Parathyroid adenoma (tissue), 2 donors: ENCODE measurements around the gene UTS2R.

Source experiments
- H2AFZ ChIP-seq: fragments of 300-600 bp; sonication (generic); one replicate; pipeline ENCODE4 v1.7.0; 2017; ENCODE audit warnings: antibody characterized with exemption, mild to moderate bottlenecking
- H3K27ac ChIP-seq: fragments of 300-600 bp; sonication (generic); one replicate; pipeline ENCODE4 v1.7.0; 2017
- H3K27me3 ChIP-seq: fragments of 300-600 bp; sonication (generic); one replicate; pipeline ENCODE4 v1.7.0; 2017; ENCODE audit warnings: low read length; ENCODE audit not compliant: control insufficient read depth, insufficient read depth
- H3K36me3 ChIP-seq: fragments of 300-600 bp; sonication (generic); one replicate; pipeline ENCODE4 v1.7.0; 2017; ENCODE audit warnings: low read length; ENCODE audit not compliant: control insufficient read depth, insufficient read depth
- H3K4me1 ChIP-seq: fragments of 300-600 bp; sonication (generic); one replicate; pipeline ENCODE4 v1.7.0; 2017; ENCODE audit warnings: control low read depth
- H3K4me2 ChIP-seq: fragments of 300-600 bp; sonication (generic); one replicate; pipeline ENCODE4 v1.7.0; 2017; ENCODE audit warnings: low read length
- H3K4me3 ChIP-seq: fragments of 300-600 bp; sonication (generic); one replicate; pipeline ENCODE4 v1.7.0; 2017; ENCODE audit warnings: low read depth, low read length
- H3K79me2 ChIP-seq: fragments of 300-600 bp; sonication (generic); one replicate; pipeline ENCODE4 v1.7.0; 2017; ENCODE audit warnings: control low read depth
- H3K9ac ChIP-seq: fragments of 300-600 bp; sonication (generic); one replicate; pipeline ENCODE4 v1.7.0; 2017; ENCODE audit warnings: mild to moderate bottlenecking
- H3K9me3 ChIP-seq: fragments of 300-600 bp; sonication (generic); one replicate; pipeline ENCODE4 v1.7.0; 2017; ENCODE audit warnings: low read length; ENCODE audit not compliant: control insufficient read depth
- CTCF ChIP-seq: fragments of 300-600 bp; sonication (generic); IDR thresholded peaks from one replicate; pipeline ENCODE4 v1.7.0; 2017; ENCODE audit warnings: antibody characterized with exemption, mild to moderate bottlenecking
- donor health status: primary hyperparathyroidism.

The UTS2R gene

GRCh38 chr17:82386881-82387704, 15.5 kb downstream of the UTS2R start:
- no peak overlapping the region for H3K27ac ChIP-seq
- peaks cover 10% of the 10 kb centered on the region for H3K4me1 ChIP-seq
- no peaks in the 10 kb centered on the region for H3K79me2 ChIP-seq
- H3K4me2 ChIP-seq = no peak overlapping the region
- no peak overlapping the region for H3K9ac ChIP-seq
- no peaks in the 10 kb centered on the region for H3K9me3 ChIP-seq
- no peak overlapping the region for H2AFZ ChIP-seq
- no peak overlapping the region for H3K4me3 ChIP-seq
- TF ChIP-seq CTCF = no peak
- no peaks in the 10 kb centered on the region for H3K36me3 ChIP-seq
- H3K27me3 ChIP-seq = no peaks in the 10 kb centered on the region

GRCh38 chr17:82387705-82388106, 16.1 kb downstream of the UTS2R start:
- no peaks in the 10 kb centered on the region for H3K27me3 ChIP-seq
- no peak overlapping the region for H3K9ac ChIP-seq
- H2AFZ ChIP-seq = no peak overlapping the region
- no peak for TF ChIP-seq CTCF
- no peak overlapping the region for H3K4me3 ChIP-seq
- peaks cover 10% of the 10 kb centered on the region for H3K4me1 ChIP-seq
- no peaks in the 10 kb centered on the region for H3K9me3 ChIP-seq
- H3K4me2 ChIP-seq = no peak overlapping the region
- no peaks in the 10 kb centered on the region for H3K36me3 ChIP-seq
- no peaks in the 10 kb centered on the region for H3K79me2 ChIP-seq
- no peak overlapping the region for H3K27ac ChIP-seq

- no peaks in the 10 kb centered on the region for H3K36me3 ChIP-seq
- H3K4me3 ChIP-seq = no peak overlapping the region
- H2AFZ ChIP-seq = no peak overlapping the region
- H3K9me3 ChIP-seq = no peaks in the 10 kb centered on the region
- H3K4me1 ChIP-seq = peaks cover 10% of the 10 kb centered on the region
- no peak overlapping the region for H3K4me2 ChIP-seq
- no peaks in the 10 kb centered on the region for H3K27me3 ChIP-seq
- no peak overlapping the region for H3K9ac ChIP-seq
- TF ChIP-seq CTCF = no peak
- no peaks in the 10 kb centered on the region for H3K79me2 ChIP-seq
- no peak overlapping the region for H3K27ac ChIP-seq
Measured at GRCh38 chr17:82388223-82388921, 16.8 kb downstream of the UTS2R start.

GRCh38 chr17:82388922-82389283, 17.3 kb downstream of the UTS2R start:
- TF ChIP-seq CTCF = no peak
- Histone ChIP-seq H3K4me2 (no peak overlapping the region), H2AFZ (no peak overlapping the region), H3K27ac (no peak overlapping the region), H3K9me3 (no peaks in the 10 kb centered on the region), H3K4me1 (peaks cover 10% of the 10 kb centered on the region), H3K36me3 (no peaks in the 10 kb centered on the region), H3K9ac (no peak overlapping the region), H3K4me3 (no peak overlapping the region), H3K79me2 (no peaks in the 10 kb centered on the region), H3K27me3 (no peaks in the 10 kb centered on the region)
